ENCODE results near the gene MT4.
"Not testable (repeated sequence)": the region's sequence is repeated elsewhere in the genome, so short reads cannot be mapped to it uniquely, and the experiment has no call there.

The MT4 gene

GRCh38 chr16:56576585-56577299 lies 11.9 kb downstream of the MT4 start:
- TF ChIP-seq CTCF (IDR thresholded peaks at IDR 0.05; ENCODE audit: low read depth, low read length, missing control alignments) = peak; percentile 95
- peak; percentile 37 for DNase-seq (ENCODE audit: low read depth)
- H3K4me3 ChIP-seq (ENCODE audit: low read depth, low read length) = no peak overlapping the region

- no peak overlapping the region for H3K4me3 ChIP-seq (ENCODE audit: low read depth, low read length)
- no peak for DNase-seq (ENCODE audit: low read depth)
- no peak for TF ChIP-seq CTCF (IDR thresholded peaks at IDR 0.05; ENCODE audit: low read depth, low read length, missing control alignments)
Measured at GRCh38 chr16:56577300-56577625, 12.4 kb downstream of the MT4 start.

GRCh38 chr16:56580391-56581048 lies 15.6 kb downstream of the MT4 start:
- H3K4me3 ChIP-seq (ENCODE audit: low read depth, low read length) = no peak overlapping the region
- no peak for TF ChIP-seq CTCF (IDR thresholded peaks at IDR 0.05; ENCODE audit: low read depth, low read length, missing control alignments)
- DNase-seq (ENCODE audit: low read depth) = no peak

GRCh38 chr16:56582911-56583310 lies 18.0 kb downstream of the MT4 start:
- not testable (repeated sequence) for DNase-seq (ENCODE audit: low read depth); H3K4me3 ChIP-seq (ENCODE audit: low read depth, low read length)

- no peak for TF ChIP-seq CTCF (IDR thresholded peaks at IDR 0.05; ENCODE audit: low read depth, low read length, missing control alignments)
- DNase-seq (ENCODE audit: low read depth) = no peak
- H3K4me3 ChIP-seq (ENCODE audit: low read depth, low read length) = no peak overlapping the region
Measured at GRCh38 chr16:56583351-56584168, 18.7 kb downstream of the MT4 start.

GRCh38 chr16:56584276-56584675 lies 19.4 kb downstream of the MT4 start:
- TF ChIP-seq CTCF (IDR thresholded peaks at IDR 0.05; ENCODE audit: low read depth, low read length, missing control alignments) = no peak
- DNase-seq (ENCODE audit: low read depth) = no peak
- no peak overlapping the region for H3K4me3 ChIP-seq (ENCODE audit: low read depth, low read length)

- H3K4me3 ChIP-seq (ENCODE audit: low read depth, low read length) = no peak overlapping the region
- no peak for DNase-seq (ENCODE audit: low read depth)
- TF ChIP-seq CTCF (IDR thresholded peaks at IDR 0.05; ENCODE audit: low read depth, low read length, missing control alignments) = no peak
Measured at GRCh38 chr16:56588781-56589140, 23.9 kb downstream of the MT4 start.

All from GM12864 (cell line).